ENCODE data around the gene WARS2. TPM values are rescaled to one million over a fixed set of nuclear protein-coding genes. Genes with fewer than 3 reads are reported as not detected.
"Not testable (repeated sequence)": the region's sequence is repeated elsewhere in the genome, so short reads cannot be mapped to it uniquely, and the experiment has no call there.

WARS2 gene
- polyA plus RNA-seq, 2 of the 4 experiments (the other 2 are of a cell fraction): 5.9 to 7.9 TPM

DNA sequence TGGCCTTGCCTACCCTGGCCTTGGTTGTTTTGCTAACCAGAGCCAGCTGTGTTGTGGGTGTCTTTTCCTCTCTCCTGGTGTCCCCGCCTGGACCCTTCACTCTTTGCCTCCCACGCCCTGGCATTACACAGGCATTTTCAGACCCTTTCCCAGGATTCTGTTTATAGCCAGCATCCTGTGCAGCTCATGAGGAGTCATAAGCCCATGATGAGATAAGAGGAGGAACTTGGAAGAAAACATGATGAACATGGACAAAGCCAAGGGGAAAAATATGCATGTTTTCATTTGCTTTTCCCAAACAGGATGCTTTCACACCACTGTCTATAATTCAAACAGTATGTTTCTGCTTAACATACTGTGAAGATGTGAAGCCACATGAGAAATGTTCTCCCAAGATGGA is 18.7 kb upstream of the WARS2 start:
- H3K4me3 ChIP-seq: no peak overlapping the region
- ATAC-seq (no peak), FAIRE-seq (no peak), DNase-seq (ENCODE audit: low read depth in 1 of 2, low spot score in 1 of 2) (no peak)
- no peak overlapping the region for H3K27ac ChIP-seq
- CTCF ChIA-PET: interaction anchor here (0.6 to 1.7 kb wide), 2 partner anchors 8 to 209 kb away, joined by 4 read pairs; no protein-coding TSS in a partner anchor
- H3K9me3 ChIP-seq: no peaks in the 10 kb centered on the region
- 86% methylated on average over 2 of the region's 2 CpGs for WGBS (ENCODE audit: missing lambda C conversion rate)
- no peaks in the 10 kb centered on the region for H3K4me1 ChIP-seq
- no peak overlapping the region for H3K4me2 ChIP-seq
- TF ChIP-seq SREBF2 (IDR thresholded peaks at IDR 0.05): no peak
- TF ChIP-seq, protein P1, sequence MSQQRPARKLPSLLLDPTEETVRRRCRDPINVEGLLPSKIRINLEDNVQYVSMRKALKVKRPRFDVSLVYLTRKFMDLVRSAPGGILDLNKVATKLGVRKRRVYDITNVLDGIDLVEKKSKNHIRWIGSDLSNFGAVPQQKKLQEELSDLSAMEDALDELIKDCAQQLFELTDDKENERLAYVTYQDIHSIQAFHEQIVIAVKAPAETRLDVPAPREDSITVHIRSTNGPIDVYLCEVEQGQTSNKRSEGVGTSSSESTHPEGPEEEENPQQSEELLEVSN (IDR thresholded peaks at IDR 0.05; ENCODE audit: borderline replicate concordance, low read depth): no peak
- TF ChIP-seq JUN (IDR thresholded peaks at IDR 0.05): no peak
- TF ChIP-seq RARB (CRISPR knock-in tag; IDR thresholded peaks at IDR 0.05): no peak
- TF ChIP-seq PHF8 (IDR thresholded peaks at IDR 0.05; ENCODE audit: borderline replicate concordance, low read depth): no peak
- no peak for TF ChIP-seq TFCP2L1 (CRISPR knock-in tag; IDR thresholded peaks at IDR 0.05)
- no peak for TF ChIP-seq SMC3 (IDR thresholded peaks at IDR 0.05)
- TF ChIP-seq ESRRA (IDR thresholded peaks at IDR 0.05; ENCODE audit: borderline replicate concordance, low read length): no peak
- TF ChIP-seq, protein P2, sequence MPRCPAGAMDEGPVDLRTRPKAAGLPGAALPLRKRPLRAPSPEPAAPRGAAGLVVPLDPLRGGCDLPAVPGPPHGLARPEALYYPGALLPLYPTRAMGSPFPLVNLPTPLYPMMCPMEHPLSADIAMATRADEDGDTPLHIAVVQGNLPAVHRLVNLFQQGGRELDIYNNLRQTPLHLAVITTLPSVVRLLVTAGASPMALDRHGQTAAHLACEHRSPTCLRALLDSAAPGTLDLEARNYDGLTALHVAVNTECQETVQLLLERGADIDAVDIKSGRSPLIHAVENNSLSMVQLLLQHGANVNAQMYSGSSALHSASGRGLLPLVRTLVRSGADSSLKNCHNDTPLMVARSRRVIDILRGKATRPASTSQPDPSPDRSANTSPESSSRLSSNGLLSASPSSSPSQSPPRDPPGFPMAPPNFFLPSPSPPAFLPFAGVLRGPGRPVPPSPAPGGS (IDR thresholded peaks at IDR 0.05): no peak
- TF ChIP-seq MYC (IDR thresholded peaks at IDR 0.05; ENCODE audit: borderline replicate concordance, low read length): no peak
- no peak for TF ChIP-seq MAFK (IDR thresholded peaks at IDR 0.05; ENCODE audit: partially characterized antibody)
- TF ChIP-seq NR3C1 (IDR thresholded peaks at IDR 0.05): no peak
- TF ChIP-seq CBX2 (IDR thresholded peaks at IDR 0.05; ENCODE audit: borderline replicate concordance, low read depth): no peak
- TF ChIP-seq, protein P3, sequence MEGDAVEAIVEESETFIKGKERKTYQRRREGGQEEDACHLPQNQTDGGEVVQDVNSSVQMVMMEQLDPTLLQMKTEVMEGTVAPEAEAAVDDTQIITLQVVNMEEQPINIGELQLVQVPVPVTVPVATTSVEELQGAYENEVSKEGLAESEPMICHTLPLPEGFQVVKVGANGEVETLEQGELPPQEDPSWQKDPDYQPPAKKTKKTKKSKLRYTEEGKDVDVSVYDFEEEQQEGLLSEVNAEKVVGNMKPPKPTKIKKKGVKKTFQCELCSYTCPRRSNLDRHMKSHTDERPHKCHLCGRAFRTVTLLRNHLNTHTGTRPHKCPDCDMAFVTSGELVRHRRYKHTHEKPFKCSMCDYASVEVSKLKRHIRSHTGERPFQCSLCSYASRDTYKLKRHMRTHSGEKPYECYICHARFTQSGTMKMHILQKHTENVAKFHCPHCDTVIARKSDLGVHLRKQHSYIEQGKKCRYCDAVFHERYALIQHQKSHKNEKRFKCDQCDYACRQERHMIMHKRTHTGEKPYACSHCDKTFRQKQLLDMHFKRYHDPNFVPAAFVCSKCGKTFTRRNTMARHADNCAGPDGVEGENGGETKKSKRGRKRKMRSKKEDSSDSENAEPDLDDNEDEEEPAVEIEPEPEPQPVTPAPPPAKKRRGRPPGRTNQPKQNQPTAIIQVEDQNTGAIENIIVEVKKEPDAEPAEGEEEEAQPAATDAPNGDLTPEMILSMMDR (IDR thresholded peaks at IDR 0.05): no peak
- TF ChIP-seq ZFP36 (IDR thresholded peaks at IDR 0.05; ENCODE audit: borderline replicate concordance, partially characterized antibody): no peak
- POLR2A ChIA-PET: no interaction called here

DNA sequence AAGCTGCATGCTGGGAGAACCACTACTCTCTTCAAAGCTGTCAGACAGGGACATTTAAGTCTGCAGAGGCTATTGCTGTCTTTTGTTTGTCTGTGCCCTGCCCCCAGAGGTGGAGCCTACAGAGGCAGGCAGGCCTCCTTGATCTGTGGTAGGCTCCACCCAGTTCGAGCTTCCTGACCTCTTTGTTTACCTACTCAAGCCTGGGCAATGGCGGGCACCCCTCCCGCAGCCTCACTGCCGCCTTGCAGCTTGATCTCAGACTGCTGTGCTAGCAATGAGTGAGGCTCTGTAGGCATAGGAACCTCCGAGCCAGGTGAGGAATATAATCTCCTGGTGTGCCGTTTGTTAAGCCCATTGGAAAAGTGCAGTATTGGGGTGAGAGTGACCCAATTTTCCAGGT is 16.3 kb upstream of the WARS2 start:
- H3K4me3 ChIP-seq; POLR2A ChIA-PET; H3K27ac ChIP-seq; ATAC-seq; FAIRE-seq; H3K4me1 ChIP-seq; CTCF ChIA-PET; H3K9me3 ChIP-seq; H3K4me2 ChIP-seq; DNase-seq (ENCODE audit: low read depth in 1 of 2, low spot score in 1 of 2): not testable (repeated sequence)
- 90% methylated on average over 4 of the region's 6 CpGs for WGBS (ENCODE audit: missing lambda C conversion rate)

DNA sequence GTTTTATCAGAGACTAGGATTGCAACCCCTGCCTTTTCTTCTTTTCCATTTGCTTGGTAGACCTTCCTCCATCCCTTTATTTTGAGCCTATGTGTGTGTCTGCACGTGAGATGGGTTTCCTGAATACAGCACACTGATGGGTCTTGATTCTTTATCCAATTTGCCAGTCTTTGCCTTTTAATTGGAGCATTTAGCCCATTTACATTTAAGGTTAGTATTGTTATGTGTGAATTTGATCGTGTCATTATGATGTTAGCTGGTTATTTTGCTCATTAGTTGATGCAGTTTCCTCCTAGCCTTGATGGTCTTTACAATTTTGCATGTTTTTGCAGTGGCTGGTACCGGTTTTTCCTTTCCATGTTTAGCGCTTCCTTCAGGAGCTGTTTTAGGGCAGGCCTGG is 14.6 kb upstream of the WARS2 start:
- H3K4me3 ChIP-seq; DNase-seq (ENCODE audit: low read depth in 1 of 2, low spot score in 1 of 2); POLR2A ChIA-PET; H3K27ac ChIP-seq; H3K9me3 ChIP-seq; FAIRE-seq; ATAC-seq; H3K4me1 ChIP-seq; CTCF ChIA-PET; H3K4me2 ChIP-seq: not testable (repeated sequence)
- whole genome bisulfite sequencing (ENCODE audit: missing lambda C conversion rate): 98% methylated on average over 4 of the region's 4 CpGs

DNA sequence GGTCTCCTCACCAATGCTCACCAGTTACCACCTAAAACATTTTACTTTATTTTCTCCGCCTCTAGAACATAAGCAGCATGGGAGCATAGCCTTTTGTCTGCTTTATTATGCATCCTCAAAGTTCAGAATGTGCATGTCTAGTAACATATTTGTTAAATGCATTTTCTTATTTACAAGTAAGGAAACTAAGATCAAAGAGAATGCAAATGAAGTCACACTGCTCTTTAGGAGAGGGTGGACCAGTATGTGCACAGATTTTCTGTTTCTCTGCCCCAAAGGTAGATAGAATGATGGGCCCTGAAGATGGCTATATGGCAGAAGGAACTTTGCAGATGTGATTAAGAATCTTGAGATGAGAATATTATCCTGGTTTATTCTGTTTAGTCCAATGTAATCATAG is 9.7 kb upstream of the WARS2 start:
- no peak for FAIRE-seq
- Histone ChIP-seq H3K4me1 (no peaks in the 10 kb centered on the region), H3K9me3 (no peaks in the 10 kb centered on the region), H3K4me2 (no peak overlapping the region), H3K4me3 (no peak overlapping the region), H3K27ac (no peak overlapping the region)
- 100% methylated on average over 1 of the region's 1 CpG for WGBS (ENCODE audit: missing lambda C conversion rate)
- CTCF ChIA-PET: interaction anchor here (0.6 kb wide), 1 partner anchor 779 kb away, joined by 3 read pairs; no protein-coding TSS in a partner anchor
- POLR2A ChIA-PET: no interaction called here
- no peak for ATAC-seq
- TF ChIP-seq GATA3 (IDR thresholded peaks at IDR 0.05; ENCODE audit: borderline replicate concordance) (no peak), KDM1A (IDR thresholded peaks at IDR 0.05; ENCODE audit: low read depth) (no peak), FOSB (CRISPR knock-in tag; IDR thresholded peaks at IDR 0.05) (no peak)
- TF ChIP-seq, protein P4, sequence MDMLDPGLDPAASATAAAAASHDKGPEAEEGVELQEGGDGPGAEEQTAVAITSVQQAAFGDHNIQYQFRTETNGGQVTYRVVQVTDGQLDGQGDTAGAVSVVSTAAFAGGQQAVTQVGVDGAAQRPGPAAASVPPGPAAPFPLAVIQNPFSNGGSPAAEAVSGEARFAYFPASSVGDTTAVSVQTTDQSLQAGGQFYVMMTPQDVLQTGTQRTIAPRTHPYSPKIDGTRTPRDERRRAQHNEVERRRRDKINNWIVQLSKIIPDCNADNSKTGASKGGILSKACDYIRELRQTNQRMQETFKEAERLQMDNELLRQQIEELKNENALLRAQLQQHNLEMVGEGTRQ (IDR thresholded peaks at IDR 0.05): no peak
- TF ChIP-seq, protein P5, sequence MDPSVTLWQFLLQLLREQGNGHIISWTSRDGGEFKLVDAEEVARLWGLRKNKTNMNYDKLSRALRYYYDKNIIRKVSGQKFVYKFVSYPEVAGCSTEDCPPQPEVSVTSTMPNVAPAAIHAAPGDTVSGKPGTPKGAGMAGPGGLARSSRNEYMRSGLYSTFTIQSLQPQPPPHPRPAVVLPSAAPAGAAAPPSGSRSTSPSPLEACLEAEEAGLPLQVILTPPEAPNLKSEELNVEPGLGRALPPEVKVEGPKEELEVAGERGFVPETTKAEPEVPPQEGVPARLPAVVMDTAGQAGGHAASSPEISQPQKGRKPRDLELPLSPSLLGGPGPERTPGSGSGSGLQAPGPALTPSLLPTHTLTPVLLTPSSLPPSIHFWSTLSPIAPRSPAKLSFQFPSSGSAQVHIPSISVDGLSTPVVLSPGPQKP (IDR thresholded peaks at IDR 0.05; ENCODE audit: low read depth, low read length): no peak
- DNase-seq (ENCODE audit: low read depth in 1 of 2, low spot score in 1 of 2): no peak
